ENCODE measurements around the gene MCOLN1. TPM values are rescaled to one million over a fixed set of nuclear protein-coding genes. Genes with fewer than 3 reads are reported as not detected.

MCOLN1 gene
- polyA plus RNA-seq, 1 of the 3 experiments (the other 2 are of a cell fraction): 28.4 TPM

GRCh38 chr19:7476241-7476640, 46.2 kb upstream of the MCOLN1 start:
- H3K9me2 ChIP-seq: no peaks in the 10 kb centered on the region
- H3K79me2 ChIP-seq (ENCODE audit: insufficient read depth): no peaks in the 10 kb centered on the region
- H4K20me1 ChIP-seq (ENCODE audit: insufficient read depth): no peaks in the 10 kb centered on the region
- TF ChIP-seq TAF1 (IDR thresholded peaks at IDR 0.05; ENCODE audit: borderline replicate concordance, low read depth, low read length) (no peak), CTCF (IDR thresholded peaks at IDR 0.05) (no peak), RAD21 (IDR thresholded peaks at IDR 0.05; ENCODE audit: low read length) (no peak), GATA2 (CRISPR knock-in tag; IDR thresholded peaks at IDR 0.05) (0 out of 2 replicates have a peak, but pooled peaks have one; percentile 15), CHD2 (IDR thresholded peaks at IDR 0.05; ENCODE audit: low read length, partially characterized antibody) (no peak), EZH2phosphoT487 (IDR thresholded peaks at IDR 0.05; ENCODE audit: borderline replicate concordance, low read depth) (no peak), NRF1 (IDR thresholded peaks at IDR 0.05; ENCODE audit: low read depth, low read length) (no peak), MXI1 (IDR thresholded peaks at IDR 0.05; ENCODE audit: low read depth, low read length) (no peak)
- H2AFZ ChIP-seq (ENCODE audit: low read depth): no peak overlapping the region
- peaks cover 0 to 2% of the 10 kb centered on the region in 2 experiments for H3K36me3 ChIP-seq (replicated peaks in 1 of 2; ENCODE audit: control insufficient read depth in 1 of 2, insufficient read depth in 2 of 2, low read length in 1 of 2)
- POLR2A ChIA-PET: no interaction called here
- CTCF ChIA-PET: interaction anchor here (1.0 to 1.6 kb wide), 2 partner anchors 20 to 121 kb away, joined by 3 to 4 read pairs; no protein-coding TSS in a partner anchor
- H3K4me3 ChIP-seq (ENCODE audit: low read depth in 2 of 2, low read length in 1 of 2): no peak overlapping the region
- 100% methylated on average over 2 of the region's 7 CpGs for WGBS (ENCODE audit: low lambda C conversion rate)
- no peaks in the 10 kb centered on the region for H3F3A ChIP-seq (replicated peaks; ENCODE audit: insufficient read depth)
- peak; percentile 52 for DNase-seq
- H3K9ac ChIP-seq: no peak overlapping the region
- H3K9me3 ChIP-seq: no peaks in the 10 kb centered on the region
- H3K27me3 ChIP-seq (ENCODE audit: insufficient read depth): no peaks in the 10 kb centered on the region
- no peak overlapping the region for H3K4me2 ChIP-seq
- H3K4me1 ChIP-seq (ENCODE audit: control insufficient read depth in 1 of 2, insufficient read depth in 2 of 2, low read depth in 1 of 2, low read length in 1 of 2): peaks cover 0 to 14% of the 10 kb centered on the region in 2 experiments; a peak in 1 of 4 replicates
- H3K27ac ChIP-seq (ENCODE audit: low read depth in 2 of 2, low read length in 1 of 2): no peak overlapping the region

GRCh38 chr19:7476777-7477494, 45.5 kb upstream of the MCOLN1 start:
- CTCF ChIA-PET: interaction anchor here (1.0 kb wide), 1 partner anchor 20 kb away, joined by 3 read pairs; no protein-coding TSS in a partner anchor
- POLR2A ChIA-PET: no interaction called here
- TF ChIP-seq MEF2A (IDR thresholded peaks at IDR 0.05; ENCODE audit: borderline replicate concordance, low read depth) (no peak), GABPA (IDR thresholded peaks at IDR 0.05; ENCODE audit: low read depth) (no peak), ZBTB33 (IDR thresholded peaks at IDR 0.05; ENCODE audit: borderline replicate concordance, low read depth) (no peak), SIN3A (IDR thresholded peaks at IDR 0.05; ENCODE audit: borderline replicate concordance, low read depth, low read length) (no peak), CHD2 (IDR thresholded peaks at IDR 0.05; ENCODE audit: low read length, partially characterized antibody) (no peak), FOXJ3 (CRISPR knock-in tag; IDR thresholded peaks at IDR 0.05) (no peak), MXI1 (IDR thresholded peaks at IDR 0.05; ENCODE audit: low read depth, low read length) (no peak), NFIC (IDR thresholded peaks at IDR 0.05; ENCODE audit: borderline replicate concordance) (no peak), NRF1 (IDR thresholded peaks at IDR 0.05; ENCODE audit: low read depth, low read length) (no peak), CTCF (IDR thresholded peaks at IDR 0.05) (no peak)
- TF ChIP-seq, protein P1, sequence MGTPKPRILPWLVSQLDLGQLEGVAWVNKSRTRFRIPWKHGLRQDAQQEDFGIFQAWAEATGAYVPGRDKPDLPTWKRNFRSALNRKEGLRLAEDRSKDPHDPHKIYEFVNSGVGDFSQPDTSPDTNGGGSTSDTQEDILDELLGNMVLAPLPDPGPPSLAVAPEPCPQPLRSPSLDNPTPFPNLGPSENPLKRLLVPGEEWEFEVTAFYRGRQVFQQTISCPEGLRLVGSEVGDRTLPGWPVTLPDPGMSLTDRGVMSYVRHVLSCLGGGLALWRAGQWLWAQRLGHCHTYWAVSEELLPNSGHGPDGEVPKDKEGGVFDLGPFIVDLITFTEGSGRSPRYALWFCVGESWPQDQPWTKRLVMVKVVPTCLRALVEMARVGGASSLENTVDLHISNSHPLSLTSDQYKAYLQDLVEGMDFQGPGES (IDR thresholded peaks at IDR 0.05; ENCODE audit: low read depth, low read length): no peak
- TF ChIP-seq, protein P2, sequence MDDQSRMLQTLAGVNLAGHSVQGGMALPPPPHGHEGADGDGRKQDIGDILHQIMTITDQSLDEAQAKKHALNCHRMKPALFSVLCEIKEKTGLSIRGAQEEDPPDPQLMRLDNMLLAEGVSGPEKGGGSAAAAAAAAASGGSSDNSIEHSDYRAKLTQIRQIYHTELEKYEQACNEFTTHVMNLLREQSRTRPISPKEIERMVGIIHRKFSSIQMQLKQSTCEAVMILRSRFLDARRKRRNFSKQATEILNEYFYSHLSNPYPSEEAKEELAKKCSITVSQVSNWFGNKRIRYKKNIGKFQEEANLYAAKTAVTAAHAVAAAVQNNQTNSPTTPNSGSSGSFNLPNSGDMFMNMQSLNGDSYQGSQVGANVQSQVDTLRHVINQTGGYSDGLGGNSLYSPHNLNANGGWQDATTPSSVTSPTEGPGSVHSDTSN (IDR thresholded peaks at IDR 0.05): no peak

More at GRCh38 chr19:7476777-7477494, 45.5 kb upstream of the MCOLN1 start:
- Histone ChIP-seq H3K4me1 (ENCODE audit: control insufficient read depth in 1 of 2, insufficient read depth in 2 of 2, low read depth in 1 of 2, low read length in 1 of 2) (peaks cover 0 to 14% of the 10 kb centered on the region in 2 experiments; a peak in 1 of 4 replicates), H3K9me3 (no peaks in the 10 kb centered on the region), H3K27ac (ENCODE audit: low read depth in 2 of 2, low read length in 1 of 2) (no peak overlapping the region), H3K27me3 (ENCODE audit: insufficient read depth) (no peaks in the 10 kb centered on the region), H3K9ac (no peak overlapping the region), H3K4me2 (no peak overlapping the region), H3K36me3 (replicated peaks in 1 of 2; ENCODE audit: control insufficient read depth in 1 of 2, insufficient read depth in 2 of 2, low read length in 1 of 2) (peaks cover 0 to 2% of the 10 kb centered on the region in 2 experiments), H3K79me2 (ENCODE audit: insufficient read depth) (no peaks in the 10 kb centered on the region), H4K20me1 (ENCODE audit: insufficient read depth) (no peaks in the 10 kb centered on the region), H3K9me2 (no peaks in the 10 kb centered on the region), H2AFZ (ENCODE audit: low read depth) (no peak overlapping the region), H3K4me3 (ENCODE audit: low read depth in 2 of 2, low read length in 1 of 2) (no peak overlapping the region), H3F3A (replicated peaks; ENCODE audit: insufficient read depth) (no peaks in the 10 kb centered on the region)
- WGBS (ENCODE audit: low lambda C conversion rate): 94% methylated on average over 11 of the region's 35 CpGs
- peak; percentile 23 for DNase-seq

Measured in SK-N-SH (cell line).